PFSK-1 (cell line): Measurements from ENCODE around the gene SCO2.

Experiments used
- FOXP2 ChIP-seq: optimal IDR thresholded peaks from 2 replicates; pipeline ENCODE3; 2011; ENCODE audit warnings: borderline replicate concordance, control low read depth, inconsistent platforms; ENCODE audit not compliant: insufficient read depth; ENCODE audit errors: extremely low read length, extremely low read depth
- POLR2AphosphoS5 ChIP-seq: IDR thresholded peaks from 2 replicates; pipeline ENCODE4 v1.6.1; 2012; ENCODE audit warnings: low read depth, mild to moderate bottlenecking, control low read depth, low read length, moderate library complexity
- REST ChIP-seq, 2 experiments: IDR thresholded peaks; 2 replicates each; pipeline versions ENCODE4 v1.6.1 to v1.8.0; 2011 to 2012; ENCODE audit warnings: low read depth in 2 of 2, low read length in 2 of 2, control low read depth in 1 of 2, inconsistent platforms in 1 of 2, mild to moderate bottlenecking in 1 of 2, moderate library complexity in 1 of 2; ENCODE audit not compliant: insufficient read depth in 1 of 2
- SIN3A ChIP-seq: IDR thresholded peaks from 2 replicates; pipeline ENCODE4 v1.6.1; 2012; ENCODE audit warnings: mild to moderate bottlenecking, low read length, moderate library complexity, borderline replicate concordance; ENCODE audit not compliant: insufficient read depth
- TAF1 ChIP-seq: IDR thresholded peaks from 2 replicates; pipeline ENCODE4 v1.6.1; 2012; ENCODE audit warnings: low read length, control low read depth, borderline replicate concordance; ENCODE audit not compliant: insufficient read depth

The SCO2 gene

GRCh38 chr22:50547263-50547985 lies 22.0 kb upstream of the SCO2 start:
- TF ChIP-seq TAF1 (no peak), SIN3A (no peak), POLR2AphosphoS5 (no peak), REST (IDR thresholded peaks at IDR 0.05; ENCODE audit: insufficient read depth in 1 of 2, low read depth in 2 of 2, low read length in 2 of 2) (no peak)

- no peak for TF ChIP-seq SIN3A
- TF ChIP-seq TAF1: no peak
- TF ChIP-seq REST (IDR thresholded peaks at IDR 0.05; ENCODE audit: insufficient read depth in 1 of 2, low read depth in 2 of 2, low read length in 2 of 2): no peak
- no peak for TF ChIP-seq FOXP2
- TF ChIP-seq POLR2AphosphoS5: no peak
These were observed 21.2 kb upstream of the SCO2 start for GRCh38 chr22:50546326-50547262.

GRCh38 chr22:50545522-50546325 lies 20.3 kb upstream of the SCO2 start, which contains the start of gene KLHDC7B:
KLHDC7B (plus strand) TSS chr22:50545899; CDS start chr22:50546244, 345 bp downstream.
- no peak for TF ChIP-seq FOXP2
- TF ChIP-seq POLR2AphosphoS5: no peak
- TF ChIP-seq REST (IDR thresholded peaks at IDR 0.05; ENCODE audit: insufficient read depth in 1 of 2, low read depth in 2 of 2, low read length in 2 of 2): no peak
- no peak for TF ChIP-seq TAF1
- TF ChIP-seq SIN3A: no peak

GRCh38 chr22:50544746-50545253 lies 19.4 kb upstream of the SCO2 start:
- no peak for TF ChIP-seq REST (IDR thresholded peaks at IDR 0.05; ENCODE audit: insufficient read depth in 1 of 2, low read depth in 2 of 2, low read length in 2 of 2)
- no peak for TF ChIP-seq TAF1
- no peak for TF ChIP-seq POLR2AphosphoS5
- no peak for TF ChIP-seq SIN3A
- TF ChIP-seq FOXP2: no peak
